Mesendoderm (in vitro differentiated cells): ENCODE data around the gene ABCC1.

ENCODE experiments used
- DNase-seq: peaks from one replicate; pipeline ENCODE4 v3.0.0; 2013
- H2AK5ac ChIP-seq: 2 replicates; pipeline ENCODE4 v1.6.1; 2013; ENCODE audit warnings: low read length, inconsistent platforms
- H2BK120ac ChIP-seq: 2 replicates; pipeline ENCODE4 v1.6.1; 2013; ENCODE audit warnings: low read depth, mild to moderate bottlenecking, low read length, moderate library complexity, mixed read lengths
- H2BK15ac ChIP-seq: replicated peaks from 2 replicates; pipeline ENCODE4 v1.6.1; 2013; ENCODE audit warnings: low read depth, mild to moderate bottlenecking, moderate library complexity
- H2BK5ac ChIP-seq: 2 replicates; pipeline ENCODE4 v1.6.1; 2013; ENCODE audit warnings: low read length, inconsistent platforms
- H3K18ac ChIP-seq: 2 replicates; pipeline ENCODE4 v1.6.1; 2013; ENCODE audit warnings: mild to moderate bottlenecking, low read length, mixed read lengths
- H3K23ac ChIP-seq: one replicate; pipeline ENCODE4 v1.6.1; 2013; ENCODE audit warnings: low read length
- H3K27ac ChIP-seq: 2 replicates; pipeline ENCODE4 v1.5.1; 2013; ENCODE audit warnings: low read depth, mild to moderate bottlenecking, inconsistent platforms, low read length, moderate library complexity
- H3K27me3 ChIP-seq: 2 replicates; pipeline ENCODE4 v1.6.1; 2013; ENCODE audit warnings: low read length, control low read depth, mild to moderate bottlenecking, inconsistent platforms; ENCODE audit not compliant: insufficient read depth, poor library complexity
- H3K36me3 ChIP-seq: 2 replicates; pipeline ENCODE4 v1.6.1; 2013; ENCODE audit warnings: low read length, inconsistent platforms; ENCODE audit not compliant: control insufficient read depth, insufficient read depth
- H3K4ac ChIP-seq: one replicate; pipeline ENCODE4 v1.6.1; 2013; ENCODE audit warnings: low read depth, mild to moderate bottlenecking, low read length, moderate library complexity
- H3K4me1 ChIP-seq: 2 replicates; pipeline ENCODE4 v1.6.1; 2013; ENCODE audit warnings: low read depth, low read length, inconsistent platforms; ENCODE audit not compliant: control insufficient read depth
- H3K4me2 ChIP-seq: 2 replicates; pipeline ENCODE4 v1.6.1; 2013; ENCODE audit warnings: low read length
- H3K4me3 ChIP-seq: 2 replicates; pipeline ENCODE4 v1.5.1; 2013; ENCODE audit warnings: mild to moderate bottlenecking, low read length
- H3K56ac ChIP-seq: one replicate; pipeline ENCODE4 v1.6.1; 2013; ENCODE audit warnings: low read length
- H3K79me1 ChIP-seq: 2 replicates; pipeline ENCODE4 v1.6.1; 2013; ENCODE audit warnings: low read length, inconsistent platforms
- H3K79me2 ChIP-seq: 2 replicates; pipeline ENCODE4 v1.6.1; 2013; ENCODE audit warnings: mild to moderate bottlenecking, low read length; ENCODE audit not compliant: control insufficient read depth, insufficient read depth
- H3K9ac ChIP-seq: 2 replicates; pipeline ENCODE4 v1.6.1; 2013; ENCODE audit warnings: low read length, inconsistent platforms
- H4K5ac ChIP-seq: one replicate; pipeline ENCODE4 v1.6.1; 2013; ENCODE audit warnings: low read length
- H4K8ac ChIP-seq: one replicate; pipeline ENCODE4 v1.6.1; 2013; ENCODE audit warnings: low read depth, mild to moderate bottlenecking, control low read depth, low read length, moderate library complexity
- WGBS: extraction: QIAGEN DNeasy Blood & Tissue Kit; methylation state at CpG from one replicate; pipeline ENCODE4 v1.1.7; 2013; ENCODE audit warnings: low lambda C conversion rate, missing lambda C conversion rate; ENCODE audit not compliant: insufficient coverage; ENCODE audit errors: extremely low coverage; 5-methylcytosine and 5-hydroxymethylcytosine counted together

The ABCC1 gene

GRCh38 chr16:16166949-16167348, 217.5 kb downstream of the ABCC1 start:
- Histone ChIP-seq H2BK120ac (no peak overlapping the region), H3K27me3 (no peaks in the 10 kb centered on the region), H2BK15ac (no peak overlapping the region), H4K5ac (no peak overlapping the region), H4K8ac (no peak overlapping the region), H3K18ac (no peak overlapping the region), H3K36me3 (no peaks in the 10 kb centered on the region), H3K79me1 (no peaks in the 10 kb centered on the region), H2BK5ac (no peak overlapping the region), H3K23ac (no peak overlapping the region), H3K56ac (no peak overlapping the region), H3K4me3 (no peak overlapping the region), H3K27ac (no peak overlapping the region), H3K4me1 (no peaks in the 10 kb centered on the region), H3K4ac (no peak overlapping the region), H2AK5ac (no peak overlapping the region), H3K9ac (no peak overlapping the region), H3K4me2 (no peak overlapping the region), H3K79me2 (no peaks in the 10 kb centered on the region)
- no peak for DNase-seq
- no CpG with 5 or more reads among the region's 2 CpGs for WGBS

DNA sequence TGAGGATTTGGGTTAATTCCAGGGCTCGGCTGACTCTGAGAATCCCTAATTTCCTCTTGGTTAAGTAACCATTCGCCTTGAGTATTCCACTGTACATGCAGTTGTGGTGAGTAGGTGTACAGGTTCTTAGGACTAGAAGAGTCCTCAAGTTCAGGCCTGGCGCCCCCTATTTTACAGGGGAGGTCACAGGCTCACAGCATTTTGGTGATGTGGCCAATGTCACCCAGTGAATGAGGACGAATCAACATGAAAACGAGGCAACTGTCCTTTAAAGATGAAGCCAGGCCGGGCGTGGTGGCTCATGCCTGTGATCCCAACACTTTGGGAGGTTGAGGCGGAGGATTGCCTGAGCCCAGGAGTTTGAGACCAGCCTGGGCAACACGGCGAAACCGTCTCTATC, 218.5 kb downstream of the ABCC1 start:
- DNase-seq, result no peak
- Histone ChIP-seq H3K27me3 (no peaks in the 10 kb centered on the region), H4K5ac (no peak overlapping the region), H3K79me1 (no peaks in the 10 kb centered on the region), H2BK5ac (no peak overlapping the region), H3K4ac (no peak overlapping the region), H2BK120ac (no peak overlapping the region), H3K27ac (no peak overlapping the region), H4K8ac (no peak overlapping the region), H3K4me3 (no peak overlapping the region), H3K4me2 (no peak overlapping the region), H2BK15ac (no peak overlapping the region), H3K23ac (no peak overlapping the region), H3K9ac (no peak overlapping the region), H3K56ac (no peak overlapping the region), H3K79me2 (no peaks in the 10 kb centered on the region), H3K4me1 (no peaks in the 10 kb centered on the region), H3K36me3 (no peaks in the 10 kb centered on the region), H3K18ac (no peak overlapping the region), H2AK5ac (no peak overlapping the region)
- WGBS, result no CpG with 5 or more reads among the region's 11 CpGs

- no peak overlapping the region for H3K56ac ChIP-seq
- no peak overlapping the region for H4K8ac ChIP-seq
- H3K27me3 ChIP-seq, result no peaks in the 10 kb centered on the region
- no peaks in the 10 kb centered on the region for H3K79me2 ChIP-seq
- no peaks in the 10 kb centered on the region for H3K79me1 ChIP-seq
- no peak overlapping the region for H2BK15ac ChIP-seq
- WGBS, result no CpG with 5 or more reads among the region's 14 CpGs
- no peak overlapping the region for H2BK5ac ChIP-seq
- no peak overlapping the region for H2BK120ac ChIP-seq
- DNase-seq, result no peak
- H4K5ac ChIP-seq, result no peak overlapping the region
- H3K9ac ChIP-seq, result no peak overlapping the region
- H3K36me3 ChIP-seq, result no peaks in the 10 kb centered on the region
- no peak overlapping the region for H3K27ac ChIP-seq
- H2AK5ac ChIP-seq, result no peak overlapping the region
- H3K4me1 ChIP-seq, result no peaks in the 10 kb centered on the region
- H3K4me3 ChIP-seq, result no peak overlapping the region
- H3K18ac ChIP-seq, result no peak overlapping the region
- no peak overlapping the region for H3K4me2 ChIP-seq
- H3K4ac ChIP-seq, result no peak overlapping the region
- H3K23ac ChIP-seq, result no peak overlapping the region
Observed at GRCh38 chr16:16168431-16168830, 219.0 kb downstream of the ABCC1 start.

- no peak overlapping the region for H2BK15ac ChIP-seq
- no peak overlapping the region for H2BK120ac ChIP-seq
- H3K9ac ChIP-seq, result no peak overlapping the region
- no peaks in the 10 kb centered on the region for H3K79me2 ChIP-seq
- no peak overlapping the region for H4K8ac ChIP-seq
- H3K23ac ChIP-seq, result no peak overlapping the region
- H2BK5ac ChIP-seq, result no peak overlapping the region
- H3K4me3 ChIP-seq, result no peak overlapping the region
- WGBS, result no CpG with 5 or more reads among the region's 15 CpGs
- no peak overlapping the region for H3K27ac ChIP-seq
- no peaks in the 10 kb centered on the region for H3K79me1 ChIP-seq
- H3K4ac ChIP-seq, result no peak overlapping the region
- H3K4me1 ChIP-seq, result no peaks in the 10 kb centered on the region
- no peak overlapping the region for H3K4me2 ChIP-seq
- H4K5ac ChIP-seq, result no peak overlapping the region
- H3K56ac ChIP-seq, result no peak overlapping the region
- no peaks in the 10 kb centered on the region for H3K36me3 ChIP-seq
- H3K27me3 ChIP-seq, result no peaks in the 10 kb centered on the region
- H2AK5ac ChIP-seq, result no peak overlapping the region
- DNase-seq, result no peak
- no peak overlapping the region for H3K18ac ChIP-seq
Observed at GRCh38 chr16:16169615-16170014, 220.2 kb downstream of the ABCC1 start.

GRCh38 chr16:16171332-16171919, 222.0 kb downstream of the ABCC1 start:
- no peaks in the 10 kb centered on the region for H3K79me1 ChIP-seq
- no peak overlapping the region for H2AK5ac ChIP-seq
- no peak overlapping the region for H2BK120ac ChIP-seq
- no peak overlapping the region for H4K8ac ChIP-seq
- H3K27me3 ChIP-seq, result no peaks in the 10 kb centered on the region
- DNase-seq, result no peak
- H3K4me3 ChIP-seq, result no peak overlapping the region
- no peak overlapping the region for H3K18ac ChIP-seq
- H4K5ac ChIP-seq, result no peak overlapping the region
- H3K4me2 ChIP-seq, result no peak overlapping the region
- 100% methylated on average over 1 of the region's 4 CpGs for WGBS
- H3K56ac ChIP-seq, result no peak overlapping the region
- no peak overlapping the region for H2BK15ac ChIP-seq
- no peak overlapping the region for H3K9ac ChIP-seq
- no peak overlapping the region for H3K23ac ChIP-seq
- H2BK5ac ChIP-seq, result no peak overlapping the region
- no peaks in the 10 kb centered on the region for H3K36me3 ChIP-seq
- no peaks in the 10 kb centered on the region for H3K79me2 ChIP-seq
- H3K4ac ChIP-seq, result no peak overlapping the region
- no peaks in the 10 kb centered on the region for H3K4me1 ChIP-seq
- H3K27ac ChIP-seq, result no peak overlapping the region

- H2BK120ac ChIP-seq, result no peak overlapping the region
- H3K4me3 ChIP-seq, result no peak overlapping the region
- H3K79me1 ChIP-seq, result no peaks in the 10 kb centered on the region
- H3K4ac ChIP-seq, result no peak overlapping the region
- DNase-seq, result no peak
- no peak overlapping the region for H3K27ac ChIP-seq
- no peak overlapping the region for H3K23ac ChIP-seq
- H3K9ac ChIP-seq, result no peak overlapping the region
- H2AK5ac ChIP-seq, result no peak overlapping the region
- H4K5ac ChIP-seq, result no peak overlapping the region
- no peak overlapping the region for H3K18ac ChIP-seq
- H3K36me3 ChIP-seq, result no peaks in the 10 kb centered on the region
- no peak overlapping the region for H2BK15ac ChIP-seq
- H4K8ac ChIP-seq, result no peak overlapping the region
- no peaks in the 10 kb centered on the region for H3K4me1 ChIP-seq
- H3K56ac ChIP-seq, result no peak overlapping the region
- no CpG with 5 or more reads among the region's 4 CpGs for WGBS
- no peak overlapping the region for H3K4me2 ChIP-seq
- no peaks in the 10 kb centered on the region for H3K79me2 ChIP-seq
- no peaks in the 10 kb centered on the region for H3K27me3 ChIP-seq
- no peak overlapping the region for H2BK5ac ChIP-seq
Observed at GRCh38 chr16:16172991-16173390, 223.6 kb downstream of the ABCC1 start.
